ENCODE results near the gene SHC1.

SHC1 gene

DNA sequence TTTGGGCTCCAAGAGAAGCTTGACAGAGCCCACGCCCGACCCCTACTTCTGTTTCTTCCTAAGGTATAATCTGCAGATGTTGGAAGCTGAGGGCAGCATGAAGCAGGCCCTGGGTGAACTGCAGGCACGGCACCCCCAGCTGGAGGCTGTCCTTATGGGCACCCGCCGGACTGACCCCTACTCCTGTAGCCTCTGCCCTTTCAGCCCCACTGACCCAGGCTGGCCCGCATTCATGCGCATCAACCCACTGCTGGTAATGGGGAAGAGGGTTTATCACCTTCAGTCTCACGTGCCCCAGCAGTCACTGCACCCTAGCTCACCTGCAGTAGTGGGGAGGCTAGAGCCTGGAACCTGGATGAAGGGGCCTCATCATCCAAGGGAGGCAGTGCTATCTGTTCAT, 19.7 kb upstream of the SHC1 start:
- no peaks in the 10 kb centered on the region for H3K27me3 ChIP-seq (ENCODE audit: low read length)
- no peak overlapping the region for H3K27ac ChIP-seq (ENCODE audit: low read depth, low read length)
- no peaks in the 10 kb centered on the region for H3K36me3 ChIP-seq (ENCODE audit: low read length)
- H3K9ac ChIP-seq (ENCODE audit: low read length), result no peak overlapping the region
- no peaks in the 10 kb centered on the region; the same call in 1 of the 2 replicates for H4K20me1 ChIP-seq (ENCODE audit: low read depth, low read length)
- no peak overlapping the region for H3K4me2 ChIP-seq (ENCODE audit: low read depth, low read length, poor library complexity, severe bottlenecking)
- peaks cover 1% of the 10 kb centered on the region; the same call in 1 of the 2 replicates for H3K79me2 ChIP-seq (ENCODE audit: insufficient read depth, low read length)
- TF ChIP-seq, protein P1, sequence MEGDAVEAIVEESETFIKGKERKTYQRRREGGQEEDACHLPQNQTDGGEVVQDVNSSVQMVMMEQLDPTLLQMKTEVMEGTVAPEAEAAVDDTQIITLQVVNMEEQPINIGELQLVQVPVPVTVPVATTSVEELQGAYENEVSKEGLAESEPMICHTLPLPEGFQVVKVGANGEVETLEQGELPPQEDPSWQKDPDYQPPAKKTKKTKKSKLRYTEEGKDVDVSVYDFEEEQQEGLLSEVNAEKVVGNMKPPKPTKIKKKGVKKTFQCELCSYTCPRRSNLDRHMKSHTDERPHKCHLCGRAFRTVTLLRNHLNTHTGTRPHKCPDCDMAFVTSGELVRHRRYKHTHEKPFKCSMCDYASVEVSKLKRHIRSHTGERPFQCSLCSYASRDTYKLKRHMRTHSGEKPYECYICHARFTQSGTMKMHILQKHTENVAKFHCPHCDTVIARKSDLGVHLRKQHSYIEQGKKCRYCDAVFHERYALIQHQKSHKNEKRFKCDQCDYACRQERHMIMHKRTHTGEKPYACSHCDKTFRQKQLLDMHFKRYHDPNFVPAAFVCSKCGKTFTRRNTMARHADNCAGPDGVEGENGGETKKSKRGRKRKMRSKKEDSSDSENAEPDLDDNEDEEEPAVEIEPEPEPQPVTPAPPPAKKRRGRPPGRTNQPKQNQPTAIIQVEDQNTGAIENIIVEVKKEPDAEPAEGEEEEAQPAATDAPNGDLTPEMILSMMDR (IDR thresholded peaks at IDR 0.05; ENCODE audit: insufficient read depth, low read length, poor library complexity, severe bottlenecking), result no peak
- no peak for TF ChIP-seq EZH2phosphoT487 (conservative IDR thresholded peaks at IDR 0.05; ENCODE audit: low read length)
- no peaks in the 10 kb centered on the region for H3K9me2 ChIP-seq (replicated peaks; ENCODE audit: insufficient read depth, low read length)
- H3F3A ChIP-seq (ENCODE audit: insufficient read depth), result no peaks in the 10 kb centered on the region
- no peak overlapping the region for H3K4me3 ChIP-seq (ENCODE audit: insufficient read depth, low read length, poor library complexity, severe bottlenecking)
- no peaks in the 10 kb centered on the region for H3K9me3 ChIP-seq (ENCODE audit: insufficient read depth, low read length)
- no peak overlapping the region for H2AFZ ChIP-seq (ENCODE audit: low read depth, low read length, severe bottlenecking)

DNA sequence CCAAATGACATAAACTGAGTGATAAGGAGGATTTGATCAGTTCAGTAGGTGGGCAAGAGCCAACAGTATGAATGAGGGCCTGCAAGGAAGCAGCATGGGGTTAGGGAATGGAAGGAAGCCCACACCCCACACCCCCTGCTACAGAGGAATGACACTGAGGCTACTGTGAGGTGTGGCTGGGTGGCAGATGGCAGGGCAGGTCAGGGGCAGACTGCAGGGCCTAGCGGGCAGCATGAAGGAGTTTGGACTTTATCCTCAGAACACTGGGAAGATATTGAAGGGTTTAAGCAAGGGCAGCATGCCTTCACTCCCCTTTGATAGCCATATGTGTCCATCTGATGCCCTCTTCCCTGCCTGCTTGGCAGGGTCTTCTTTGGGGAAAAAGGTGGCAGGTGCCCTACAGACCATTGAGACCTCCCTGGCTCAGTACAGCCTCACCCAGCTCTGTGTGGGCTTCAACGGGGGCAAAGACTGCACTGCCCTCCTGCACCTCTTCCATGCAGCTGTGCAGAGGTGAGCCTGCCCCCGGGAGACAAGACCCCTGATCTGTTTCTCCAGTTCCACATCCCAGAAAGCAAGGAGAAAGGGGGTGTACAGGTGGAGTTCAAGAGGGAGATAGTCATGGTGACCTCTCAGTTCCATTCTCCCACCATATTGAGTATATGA, 18.8 kb upstream of the SHC1 start:
- Histone ChIP-seq H3K4me2 (ENCODE audit: low read depth, low read length, poor library complexity, severe bottlenecking) (no peak overlapping the region), H3K9me2 (replicated peaks; ENCODE audit: insufficient read depth, low read length) (no peaks in the 10 kb centered on the region), H2AFZ (ENCODE audit: low read depth, low read length, severe bottlenecking) (no peak overlapping the region), H3K36me3 (ENCODE audit: low read length) (no peaks in the 10 kb centered on the region), H3K27me3 (ENCODE audit: low read length) (no peaks in the 10 kb centered on the region), H3K4me3 (ENCODE audit: insufficient read depth, low read length, poor library complexity, severe bottlenecking) (no peak overlapping the region), H4K20me1 (ENCODE audit: low read depth, low read length) (no peaks in the 10 kb centered on the region; the same call in 1 of the 2 replicates), H3K27ac (ENCODE audit: low read depth, low read length) (no peak overlapping the region), H3K79me2 (ENCODE audit: insufficient read depth, low read length) (peaks cover 10% of the 10 kb centered on the region; the same call in 1 of the 2 replicates), H3K9me3 (ENCODE audit: insufficient read depth, low read length) (no peaks in the 10 kb centered on the region), H3F3A (ENCODE audit: insufficient read depth) (no peaks in the 10 kb centered on the region), H3K9ac (ENCODE audit: low read length) (no peak overlapping the region)
- TF ChIP-seq, protein P1 (IDR thresholded peaks at IDR 0.05; ENCODE audit: insufficient read depth, low read length, poor library complexity, severe bottlenecking), result no peak
- no peak for TF ChIP-seq EZH2phosphoT487 (conservative IDR thresholded peaks at IDR 0.05; ENCODE audit: low read length)

DNA sequence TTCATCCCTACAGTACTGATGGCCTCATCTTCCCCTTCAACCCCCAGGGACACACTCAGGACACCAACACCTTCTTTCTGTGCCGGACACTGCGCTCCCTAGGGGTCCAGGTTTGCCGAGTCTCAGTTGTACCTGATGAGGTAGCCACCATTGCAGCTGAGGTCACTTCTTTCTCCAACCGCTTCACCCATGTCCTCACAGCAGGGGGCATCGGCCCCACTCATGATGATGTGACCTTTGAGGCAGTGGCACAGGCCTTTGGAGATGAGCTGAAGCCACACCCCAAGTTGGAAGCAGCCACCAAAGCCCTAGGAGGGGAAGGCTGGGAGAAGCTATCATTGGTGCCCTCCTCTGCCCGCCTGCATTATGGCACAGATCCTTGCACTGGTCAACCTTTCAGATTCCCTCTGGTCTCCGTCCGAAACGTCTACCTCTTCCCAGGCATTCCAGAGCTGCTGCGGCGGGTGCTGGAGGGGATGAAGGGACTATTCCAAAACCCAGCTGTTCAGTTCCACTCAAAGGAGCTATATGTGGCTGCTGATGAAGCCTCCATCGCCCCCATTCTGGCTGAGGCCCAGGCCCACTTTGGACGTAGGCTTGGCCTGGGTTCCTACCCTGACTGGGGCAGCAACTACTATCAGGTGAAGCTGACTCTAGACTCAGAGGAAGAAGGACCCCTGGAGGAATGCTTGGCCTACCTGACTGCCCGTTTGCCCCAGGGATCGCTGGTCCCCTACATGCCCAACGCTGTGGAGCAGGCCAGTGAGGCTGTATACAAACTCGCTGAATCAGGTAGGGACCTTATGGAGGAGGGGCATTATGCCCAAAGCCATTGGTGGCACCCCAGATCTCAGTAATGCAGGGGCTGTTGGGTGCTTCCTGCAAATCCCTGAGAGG, 17.8 kb upstream of the SHC1 start:
- no peaks in the 10 kb centered on the region for H3K36me3 ChIP-seq (ENCODE audit: low read length)
- H3K9me2 ChIP-seq (replicated peaks; ENCODE audit: insufficient read depth, low read length), result no peaks in the 10 kb centered on the region
- H3F3A ChIP-seq (ENCODE audit: insufficient read depth), result peaks cover 5% of the 10 kb centered on the region; the same call in 1 of the 2 replicates
- no peaks in the 10 kb centered on the region for H3K9me3 ChIP-seq (ENCODE audit: insufficient read depth, low read length)
- no peaks in the 10 kb centered on the region; the same call in 1 of the 2 replicates for H4K20me1 ChIP-seq (ENCODE audit: low read depth, low read length)
- H3K4me3 ChIP-seq (ENCODE audit: insufficient read depth, low read length, poor library complexity, severe bottlenecking), result no peak overlapping the region
- no peak overlapping the region for H3K4me2 ChIP-seq (ENCODE audit: low read depth, low read length, poor library complexity, severe bottlenecking)
- TF ChIP-seq, protein P1 (IDR thresholded peaks at IDR 0.05; ENCODE audit: insufficient read depth, low read length, poor library complexity, severe bottlenecking), result no peak
- no peak overlapping the region for H3K27ac ChIP-seq (ENCODE audit: low read depth, low read length)
- no peaks in the 10 kb centered on the region for H3K27me3 ChIP-seq (ENCODE audit: low read length)
- H3K79me2 ChIP-seq (ENCODE audit: insufficient read depth, low read length), result peaks cover 20% of the 10 kb centered on the region
- no peak overlapping the region for H3K9ac ChIP-seq (ENCODE audit: low read length)
- no peak overlapping the region for H2AFZ ChIP-seq (ENCODE audit: low read depth, low read length, severe bottlenecking)
